ENCODE results near the gene RBPMS2.
A peak's percentile ranks its signal among the peaks of the same experiment; 100 is the strongest.
"Not testable (repeated sequence)": the region's sequence is repeated elsewhere in the genome, so short reads cannot be mapped to it uniquely, and the experiment has no call there.

Gene RBPMS2

GRCh38 chr15:64804619-64805018 lies 29.2 kb upstream of the RBPMS2 start:
- H2BK15ac ChIP-seq (ENCODE audit: low read depth, poor library complexity, severe bottlenecking), result no peak overlapping the region
- H2AK5ac ChIP-seq (ENCODE audit: low read length, severe bottlenecking), result no peak overlapping the region
- no peak overlapping the region for H3K14ac ChIP-seq (ENCODE audit: low read length in 2 of 2)
- H3K9me3 ChIP-seq (ENCODE audit: control insufficient read depth, low read length), result no peaks in the 10 kb centered on the region
- no peak for DNase-seq
- no peak overlapping the region for H2AFZ ChIP-seq (ENCODE audit: low read depth, low read length)
- H3K23ac ChIP-seq (ENCODE audit: low read length in 2 of 2), result no peak overlapping the region
- H3K27ac ChIP-seq (ENCODE audit: low read length, poor library complexity, severe bottlenecking), result no peak overlapping the region
- no peak overlapping the region for H2BK120ac ChIP-seq (ENCODE audit: low read depth, low read length)
- H3K27me3 ChIP-seq (ENCODE audit: control insufficient read depth in 1 of 2, insufficient read depth in 1 of 2, low read length in 2 of 2), result peaks cover 5 to 31% of the 10 kb centered on the region in 2 experiments
- no peaks in the 10 kb centered on the region for H3K36me3 ChIP-seq (ENCODE audit: control insufficient read depth in 1 of 2, insufficient read depth in 2 of 2, low read depth in 1 of 2, low read length in 2 of 2)
- no peak overlapping the region for H3K18ac ChIP-seq (ENCODE audit: low read depth in 1 of 2, low read length in 2 of 2)
- peak overlapping the region in 1 of 2 experiments; percentile 3 for H2BK12ac ChIP-seq (ENCODE audit: low read length in 2 of 2)
- no peak overlapping the region for H3K4ac ChIP-seq (ENCODE audit: low read depth in 1 of 2, low read length in 2 of 2)
- H3K79me1 ChIP-seq (replicated peaks; ENCODE audit: low read length, poor library complexity, severe bottlenecking), result no peaks in the 10 kb centered on the region
- WGBS, result 72% methylated on average over 2 of the region's 2 CpGs
- H3K4me1 ChIP-seq (ENCODE audit: control insufficient read depth, insufficient read depth, low read depth, low read length), result peaks cover 4% of the 10 kb centered on the region
- H3K9ac ChIP-seq (ENCODE audit: low read length), result no peak overlapping the region
- no peak overlapping the region for H2BK5ac ChIP-seq (ENCODE audit: low read depth, low read length, poor library complexity, severe bottlenecking)
- no peak overlapping the region for H3K4me2 ChIP-seq (ENCODE audit: low read length, poor library complexity, severe bottlenecking)
- H4K8ac ChIP-seq (ENCODE audit: low read length), result no peak overlapping the region
- H3K4me3 ChIP-seq (ENCODE audit: insufficient read depth in 1 of 2, low read depth in 1 of 2, low read length in 2 of 2), result no peak overlapping the region
- no peak overlapping the region for H4K91ac ChIP-seq (ENCODE audit: low read length)

- H3K27ac ChIP-seq (ENCODE audit: low read length, poor library complexity, severe bottlenecking), result no peak overlapping the region
- no peak overlapping the region for H3K23ac ChIP-seq (ENCODE audit: low read length in 2 of 2)
- no peak overlapping the region for H2AK5ac ChIP-seq (ENCODE audit: low read length, severe bottlenecking)
- no peak overlapping the region for H4K8ac ChIP-seq (ENCODE audit: low read length)
- peaks cover 5 to 25% of the 10 kb centered on the region in 2 experiments for H3K27me3 ChIP-seq (ENCODE audit: control insufficient read depth in 1 of 2, insufficient read depth in 1 of 2, low read length in 2 of 2)
- no peak overlapping the region for H3K4me3 ChIP-seq (ENCODE audit: insufficient read depth in 1 of 2, low read depth in 1 of 2, low read length in 2 of 2)
- H4K91ac ChIP-seq (ENCODE audit: low read length), result no peak overlapping the region
- no peaks in the 10 kb centered on the region for H3K36me3 ChIP-seq (ENCODE audit: control insufficient read depth in 1 of 2, insufficient read depth in 2 of 2, low read depth in 1 of 2, low read length in 2 of 2)
- DNase-seq, result no peak
- H3K4ac ChIP-seq (ENCODE audit: low read depth in 1 of 2, low read length in 2 of 2), result no peak overlapping the region
- no peak overlapping the region for H2BK5ac ChIP-seq (ENCODE audit: low read depth, low read length, poor library complexity, severe bottlenecking)
- H3K9me3 ChIP-seq (ENCODE audit: control insufficient read depth, low read length), result no peaks in the 10 kb centered on the region
- peak overlapping the region in 1 of 2 experiments; percentile 34 for H3K18ac ChIP-seq (ENCODE audit: low read depth in 1 of 2, low read length in 2 of 2)
- H3K4me2 ChIP-seq (ENCODE audit: low read length, poor library complexity, severe bottlenecking), result no peak overlapping the region
- no peak overlapping the region for H3K9ac ChIP-seq (ENCODE audit: low read length)
- H3K4me1 ChIP-seq (ENCODE audit: control insufficient read depth, insufficient read depth, low read depth, low read length), result peaks cover 4% of the 10 kb centered on the region
- no peak overlapping the region for H2AFZ ChIP-seq (ENCODE audit: low read depth, low read length)
- H2BK120ac ChIP-seq (ENCODE audit: low read depth, low read length), result no peak overlapping the region
- no peak overlapping the region for H2BK12ac ChIP-seq (ENCODE audit: low read length in 2 of 2)
- no peak overlapping the region for H3K14ac ChIP-seq (ENCODE audit: low read length in 2 of 2)
- H2BK15ac ChIP-seq (ENCODE audit: low read depth, poor library complexity, severe bottlenecking), result no peak overlapping the region
- H3K79me1 ChIP-seq (replicated peaks; ENCODE audit: low read length, poor library complexity, severe bottlenecking), result no peaks in the 10 kb centered on the region
- WGBS, result 100% methylated on average over 1 of the region's 1 CpG
Measured at GRCh38 chr15:64803526-64803925, 28.1 kb upstream of the RBPMS2 start.

GRCh38 chr15:64800476-64800875 lies 25.1 kb upstream of the RBPMS2 start:
- Histone ChIP-seq H3K36me3 (ENCODE audit: control insufficient read depth in 1 of 2, insufficient read depth in 2 of 2, low read depth in 1 of 2, low read length in 2 of 2) (no peaks in the 10 kb centered on the region), H2AFZ (ENCODE audit: low read depth, low read length) (no peak overlapping the region), H3K9ac (ENCODE audit: low read length) (no peak overlapping the region), H2BK15ac (ENCODE audit: low read depth, poor library complexity, severe bottlenecking) (no peak overlapping the region), H3K79me1 (replicated peaks; ENCODE audit: low read length, poor library complexity, severe bottlenecking) (no peaks in the 10 kb centered on the region), H2BK12ac (ENCODE audit: low read length in 2 of 2) (no peak overlapping the region), H2BK5ac (ENCODE audit: low read depth, low read length, poor library complexity, severe bottlenecking) (no peak overlapping the region), H3K4me2 (ENCODE audit: low read length, poor library complexity, severe bottlenecking) (no peak overlapping the region), H3K23ac (ENCODE audit: low read length in 2 of 2) (no peak overlapping the region), H4K8ac (ENCODE audit: low read length) (no peak overlapping the region), H2BK120ac (ENCODE audit: low read depth, low read length) (no peak overlapping the region), H3K4me1 (ENCODE audit: control insufficient read depth, insufficient read depth, low read depth, low read length) (peaks cover 4% of the 10 kb centered on the region), H3K4me3 (ENCODE audit: insufficient read depth in 1 of 2, low read depth in 1 of 2, low read length in 2 of 2) (no peak overlapping the region), H3K14ac (ENCODE audit: low read length in 2 of 2) (no peak overlapping the region), H3K9me3 (ENCODE audit: control insufficient read depth, low read length) (no peaks in the 10 kb centered on the region), H3K18ac (ENCODE audit: low read depth in 1 of 2, low read length in 2 of 2) (no peak overlapping the region), H4K91ac (ENCODE audit: low read length) (no peak overlapping the region), H3K27me3 (ENCODE audit: control insufficient read depth in 1 of 2, insufficient read depth in 1 of 2, low read length in 2 of 2) (peaks cover 0 to 3% of the 10 kb centered on the region in 2 experiments), H3K4ac (ENCODE audit: low read depth in 1 of 2, low read length in 2 of 2) (no peak overlapping the region), H3K27ac (ENCODE audit: low read length, poor library complexity, severe bottlenecking) (no peak overlapping the region), H2AK5ac (ENCODE audit: low read length, severe bottlenecking) (no peak overlapping the region)
- 78% methylated on average over 2 of the region's 2 CpGs for WGBS
- no peak for DNase-seq

- not testable (repeated sequence) for H4K8ac ChIP-seq (ENCODE audit: low read length); H3K27me3 ChIP-seq (ENCODE audit: control insufficient read depth in 1 of 2, insufficient read depth in 1 of 2, low read length in 2 of 2); H2BK5ac ChIP-seq (ENCODE audit: low read depth, low read length, poor library complexity, severe bottlenecking); H3K23ac ChIP-seq (ENCODE audit: low read length in 2 of 2); H3K4me3 ChIP-seq (ENCODE audit: insufficient read depth in 1 of 2, low read depth in 1 of 2, low read length in 2 of 2); DNase-seq; H2BK12ac ChIP-seq (ENCODE audit: low read length in 2 of 2); H3K36me3 ChIP-seq (ENCODE audit: control insufficient read depth in 1 of 2, insufficient read depth in 2 of 2, low read depth in 1 of 2, low read length in 2 of 2); H3K4ac ChIP-seq (ENCODE audit: low read depth in 1 of 2, low read length in 2 of 2); H3K4me2 ChIP-seq (ENCODE audit: low read length, poor library complexity, severe bottlenecking); H2BK120ac ChIP-seq (ENCODE audit: low read depth, low read length); H3K14ac ChIP-seq (ENCODE audit: low read length in 2 of 2); H3K9me3 ChIP-seq (ENCODE audit: control insufficient read depth, low read length); H2BK15ac ChIP-seq (ENCODE audit: low read depth, poor library complexity, severe bottlenecking); H3K27ac ChIP-seq (ENCODE audit: low read length, poor library complexity, severe bottlenecking); H3K18ac ChIP-seq (ENCODE audit: low read depth in 1 of 2, low read length in 2 of 2); H4K91ac ChIP-seq (ENCODE audit: low read length); H2AFZ ChIP-seq (ENCODE audit: low read depth, low read length); H3K9ac ChIP-seq (ENCODE audit: low read length); H3K4me1 ChIP-seq (ENCODE audit: control insufficient read depth, insufficient read depth, low read depth, low read length); H3K79me1 ChIP-seq (replicated peaks; ENCODE audit: low read length, poor library complexity, severe bottlenecking); H2AK5ac ChIP-seq (ENCODE audit: low read length, severe bottlenecking)
- WGBS, result 100% methylated on average over 8 of the region's 29 CpGs
Measured at GRCh38 chr15:64798905-64799304, 23.5 kb upstream of the RBPMS2 start.

Measured in mesenchymal stem cell (in vitro differentiated cells and primary cell).